ENCODE results near the gene TMPRSS11A.

TMPRSS11A gene

DNA sequence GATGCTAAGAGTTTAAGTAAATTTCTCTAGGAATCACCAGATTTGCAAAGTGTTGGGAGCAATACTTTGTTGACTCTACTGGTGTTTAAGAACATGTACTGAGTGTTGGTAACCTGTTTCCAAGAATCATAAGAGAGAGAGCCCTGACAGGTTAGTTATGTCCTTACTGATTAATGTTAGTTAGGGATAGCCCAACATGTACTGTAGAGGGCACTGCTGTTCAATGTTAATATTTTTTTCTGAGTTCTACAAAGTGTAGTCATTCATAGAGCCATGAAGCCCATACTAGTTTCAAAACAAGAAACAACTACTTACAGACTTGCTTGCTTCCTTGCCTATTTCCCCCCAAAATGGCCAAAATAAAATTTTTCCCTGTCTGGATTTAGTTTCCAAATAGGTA, 91.4 kb downstream of the TMPRSS11A start:
- peak; percentile 5 for DNase-seq (ENCODE audit: low spot score)

DNA sequence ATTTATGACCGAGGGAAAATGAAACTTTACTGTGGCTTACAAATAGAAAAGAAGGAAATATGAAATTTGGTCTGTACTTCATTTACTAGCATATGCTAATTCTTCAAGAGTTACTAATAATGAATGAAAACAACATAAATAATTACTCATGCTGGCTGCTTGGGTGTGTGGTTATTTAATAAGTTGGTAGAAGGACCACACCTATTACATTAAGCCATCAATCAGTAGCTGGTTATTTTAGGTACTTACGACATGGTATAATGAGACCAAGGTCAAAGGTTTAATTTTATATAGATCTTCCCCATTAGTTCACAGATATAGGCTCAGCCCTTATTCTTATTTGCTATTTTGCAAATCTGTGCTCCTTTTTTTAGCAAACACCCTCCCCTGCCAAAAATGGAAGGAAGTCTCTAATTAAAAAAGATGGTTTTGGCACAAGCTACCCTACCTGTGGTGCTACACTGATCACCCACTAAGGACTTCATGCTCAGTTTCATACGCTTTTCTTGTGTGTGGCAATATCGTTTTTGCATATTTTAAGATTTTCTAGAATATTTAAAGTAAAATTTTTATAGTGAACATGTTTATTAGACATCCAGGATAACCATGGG, 93.6 kb downstream of the TMPRSS11A start:
- no peak for DNase-seq (ENCODE audit: low spot score)

GRCh38 chr4:67861513-67861912, 101.8 kb downstream of the TMPRSS11A start:
- DNase-seq (ENCODE audit: low spot score) = no peak
